Measurements from ENCODE around the gene UBR7. TPM values are rescaled to one million over a fixed set of nuclear protein-coding genes. Genes with fewer than 3 reads are reported as not detected.
"Not testable (repeated sequence)": the region's sequence is repeated elsewhere in the genome, so short reads cannot be mapped to it uniquely, and the experiment has no call there.

UBR7 gene
- 35.6 and 43.9 TPM in 2 replicates for total RNA-seq

- peak; percentile 96 for DNase-seq
Observed at GRCh38 chr14:93206793-93207467, at the start of gene UBR7, which contains the start of gene GON7. Gene UBR7, plus strand, starts transcription at chr14:93207256. Its CDS starts 36 bp downstream, at chr14:93207292. Gene GON7, minus strand, starts transcription at chr14:93207065. Its CDS starts 28 bp downstream, at chr14:93207037.

- DNase-seq = not testable (repeated sequence)
Observed at GRCh38 chr14:93158349-93158748, 48.7 kb upstream of the UBR7 start.

- DNase-seq = not testable (repeated sequence)
Observed at GRCh38 chr14:93159625-93160352, 47.3 kb upstream of the UBR7 start.

- peak; percentile 30 for DNase-seq
Observed at GRCh38 chr14:93160353-93160801, 46.7 kb upstream of the UBR7 start.

- no peak for DNase-seq
Observed at GRCh38 chr14:93161411-93161940, 45.6 kb upstream of the UBR7 start.

GRCh38 chr14:93163564-93163963, 43.5 kb upstream of the UBR7 start:
- no peak for DNase-seq

GRCh38 chr14:93165271-93166265, 41.5 kb upstream of the UBR7 start:
- not testable (repeated sequence) for DNase-seq

GRCh38 chr14:93168610-93169009, 38.4 kb upstream of the UBR7 start:
- DNase-seq = not testable (repeated sequence)

- not testable (repeated sequence) for DNase-seq
Observed at GRCh38 chr14:93169619-93170018, 37.4 kb upstream of the UBR7 start.

- not testable (repeated sequence) for DNase-seq
Observed at GRCh38 chr14:93170141-93170540, 36.9 kb upstream of the UBR7 start.

GRCh38 chr14:93171376-93171775, 35.7 kb upstream of the UBR7 start:
- DNase-seq = no peak

- no peak for DNase-seq
Observed at GRCh38 chr14:93173943-93174395, 33.1 kb upstream of the UBR7 start.

- DNase-seq = not testable (repeated sequence)
Observed at GRCh38 chr14:93174731-93175130, 32.3 kb upstream of the UBR7 start.

- DNase-seq = no peak
Observed at GRCh38 chr14:93175492-93175891, 31.6 kb upstream of the UBR7 start.

GRCh38 chr14:93183596-93184317, 23.3 kb upstream of the UBR7 start:
- no peak for DNase-seq

- DNase-seq = peak; percentile 93
Observed at GRCh38 chr14:93184391-93185348, 22.4 kb upstream of the UBR7 start, which contains the start of the genes LYSET and MOAP1. Gene LYSET, plus strand, starts transcription at chr14:93185317. Its CDS starts 89 bp downstream, at chr14:93185406. Gene MOAP1, minus strand, starts transcription at chr14:93184897. Its CDS starts 655 bp downstream, at chr14:93184242.

- no peak for DNase-seq
Observed at GRCh38 chr14:93185349-93185720, 21.7 kb upstream of the UBR7 start.

GRCh38 chr14:93186466-93186865, 20.6 kb upstream of the UBR7 start:
- DNase-seq = no peak

GRCh38 chr14:93186956-93187355, 20.1 kb upstream of the UBR7 start:
- no peak for DNase-seq
